Measurements from ENCODE around the gene NLN. TPM values are rescaled to one million over a fixed set of nuclear protein-coding genes. Genes with fewer than 3 reads are reported as not detected.

NLN gene
- total and polyA plus RNA-seq, 2 of the 13 experiments (the other 11 are each of a cell fraction or from before 2014, with no cell fraction given) = 11.9 to 36.7 TPM

- H3K4me1 ChIP-seq (ENCODE audit: insufficient read depth, low read length) = peaks cover 12% of the 10 kb centered on the region
- TF ChIP-seq ZNF605 (CRISPR knock-in tag; IDR thresholded peaks at IDR 0.05) (no peak), SP140L (CRISPR knock-in tag; IDR thresholded peaks at IDR 0.05; ENCODE audit: borderline replicate concordance) (no peak), RXRA (CRISPR knock-in tag; IDR thresholded peaks at IDR 0.05) (no peak), U2AF2 (IDR thresholded peaks at IDR 0.05; ENCODE audit: low read depth, low read length) (no peak), ZFP36 (IDR thresholded peaks at IDR 0.05; ENCODE audit: borderline replicate concordance, low read depth, low read length, partially characterized antibody) (no peak), ZNF629 (CRISPR knock-in tag; conservative IDR thresholded peaks at IDR 0.05) (peak; percentile 62), FOSL1 (CRISPR knock-in tag; IDR thresholded peaks at IDR 0.05; ENCODE audit: borderline replicate concordance) (no peak), HOMEZ (CRISPR knock-in tag; IDR thresholded peaks at IDR 0.05; ENCODE audit: low read depth) (no peak)
- no peak overlapping the region for H3K9ac ChIP-seq (ENCODE audit: insufficient read depth, low read depth, low read length)
- H3K4me2 ChIP-seq (ENCODE audit: low read depth, low read length) = no peak overlapping the region
- no peak for DNase-seq (ENCODE audit: low spot score)
- no peak overlapping the region for H3K27ac ChIP-seq (ENCODE audit: extremely low read length, insufficient read depth, low read length)
- in situ Hi-C loops (cut with HindIII; ENCODE audit: extremely low pct_ligation_motif_present, low pct_unique_long_range_greater_than_20kb) (no loop called here), intact Hi-C loops (cut with micrococcal nuclease; ENCODE audit: unreplicated experiment) (no loop called here)
- peaks cover 1 to 10% of the 10 kb centered on the region in 2 experiments; a peak in 3 of 5 replicates for H3K36me3 ChIP-seq (replicated peaks in 1 of 2; ENCODE audit: control insufficient read depth in 1 of 2, insufficient read depth in 2 of 2, low read length in 2 of 2)
- no peaks in the 10 kb centered on the region for H3K27me3 ChIP-seq (ENCODE audit: control insufficient read depth in 1 of 2, insufficient read depth in 2 of 2, low read length in 2 of 2)
- ATAC-seq = no peak
- FAIRE-seq = no peak
- 66% methylated on average over 3 of the region's 3 CpGs for WGBS (ENCODE audit: low lambda C conversion rate)
- BruUV-seq (replicated peaks) = no TSS peak
- H3K9me3 ChIP-seq (ENCODE audit: low read length) = no peaks in the 10 kb centered on the region
- CTCF ChIA-PET (ENCODE audit: low intra/inter-chr PET ratio, low total read pairs) = no interaction called here
- H4K20me1 ChIP-seq (ENCODE audit: insufficient read depth, low read length) = no peaks in the 10 kb centered on the region
- no peak overlapping the region for H2AFZ ChIP-seq (ENCODE audit: low read length)
- no peaks in the 10 kb centered on the region for H3K79me2 ChIP-seq (ENCODE audit: insufficient read depth, low read length)
- POLR2A ChIA-PET = no interaction called here
- H3K4me3 ChIP-seq (replicated peaks in 1 of 3; ENCODE audit: insufficient read depth in 1 of 3, low read depth in 2 of 3, low read length in 3 of 3) = no peak overlapping the region
These were observed 97.4 kb downstream of the NLN start for GRCh38 chr5:65819215-65819904.

All from HepG2 (cell line).